Cardiac muscle cell (in vitro differentiated cells and primary cell): ENCODE measurements around the gene TMEM247. TPM values are rescaled to one million over a fixed set of nuclear protein-coding genes. Genes with fewer than 3 reads are reported as not detected.

Experiments
- DNase-seq, 2 donors: peaks; one replicate each; pipeline versions ENCODE4 v3.0.0 to v3.0.0-alpha.2; 2010 to 2017; ENCODE audit warnings: low read depth in 1 of 2, low spot score in 1 of 2
- H3K27ac ChIP-seq: fragments of 200-600 bp; sonication (generic); 2 replicates; pipeline ENCODE4 v1.5.1; 2016
- H3K27me3 ChIP-seq: fragments of 200-600 bp; sonication (generic); 2 replicates; pipeline ENCODE4 v1.6.0; 2016; ENCODE audit warnings: control low read depth
- H3K36me3 ChIP-seq: fragments of 200-600 bp; sonication (generic); 2 replicates; pipeline ENCODE4 v1.5.1; 2016; ENCODE audit warnings: control low read depth
- H3K4me1 ChIP-seq: fragments of 200-600 bp; sonication (generic); 2 replicates; pipeline ENCODE4 v1.8.1; 2017; ENCODE audit warnings: low read depth, mild to moderate bottlenecking, mixed run types
- H3K4me3 ChIP-seq: fragments of 200-600 bp; sonication (generic); 2 replicates; pipeline ENCODE4 v1.5.1; 2016; ENCODE audit warnings: mild to moderate bottlenecking
- H3K9me3 ChIP-seq: fragments of 200-600 bp; sonication (generic); 2 replicates; pipeline ENCODE4 v1.5.1; 2017; ENCODE audit warnings: low read depth, mild to moderate bottlenecking, control low read depth
- polyA plus RNA-seq: library from polyadenylated mRNA; unstranded; fragments of >200 nt; fragmentation: Nextera tagmentation; extraction: Ambion mirVana; gene quantifications from 2 replicates; pipeline ENCODE4 v1.2.1, GENCODE V29; 2016
- total RNA-seq: library from RNA; depleted of rRNA; stranded (reverse); fragments of >200 nt; gene quantifications from 2 replicates; pipeline ENCODE4 v1.2.3, GENCODE V29; 2016
- TF ChIP-seq, protein P1 (sequence below): IDR thresholded peaks from 2 replicates; pipeline ENCODE4 v1.5.1; 2012; ENCODE audit warnings: low read depth, mild to moderate bottlenecking, low read length

The TMEM247 gene
- total and polyA plus RNA-seq, 2 experiments from 2014 or later: not detected

DNA sequence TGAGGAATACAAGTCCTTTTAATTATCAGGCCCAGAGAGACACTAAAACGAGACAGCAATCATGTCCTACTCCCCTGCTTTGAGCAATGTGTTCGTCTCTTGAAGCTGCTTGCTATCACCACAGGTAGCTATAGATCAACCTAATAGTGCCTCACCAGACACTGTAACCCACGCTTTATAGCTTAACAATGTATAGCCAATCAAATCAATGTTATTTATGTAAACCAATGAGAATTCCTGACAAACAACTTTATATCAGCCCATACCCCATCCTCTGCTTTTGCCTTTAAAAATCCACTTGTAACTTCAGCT is 26.1 kb downstream of the TMEM247 start:
- no peak for DNase-seq
- H3K4me3 ChIP-seq: no peak overlapping the region
- peaks cover 2% of the 10 kb centered on the region for H3K4me1 ChIP-seq
- no peaks in the 10 kb centered on the region for H3K36me3 ChIP-seq
- no peaks in the 10 kb centered on the region for H3K27me3 ChIP-seq
- no peaks in the 10 kb centered on the region for H3K9me3 ChIP-seq
- TF ChIP-seq, protein P1, sequence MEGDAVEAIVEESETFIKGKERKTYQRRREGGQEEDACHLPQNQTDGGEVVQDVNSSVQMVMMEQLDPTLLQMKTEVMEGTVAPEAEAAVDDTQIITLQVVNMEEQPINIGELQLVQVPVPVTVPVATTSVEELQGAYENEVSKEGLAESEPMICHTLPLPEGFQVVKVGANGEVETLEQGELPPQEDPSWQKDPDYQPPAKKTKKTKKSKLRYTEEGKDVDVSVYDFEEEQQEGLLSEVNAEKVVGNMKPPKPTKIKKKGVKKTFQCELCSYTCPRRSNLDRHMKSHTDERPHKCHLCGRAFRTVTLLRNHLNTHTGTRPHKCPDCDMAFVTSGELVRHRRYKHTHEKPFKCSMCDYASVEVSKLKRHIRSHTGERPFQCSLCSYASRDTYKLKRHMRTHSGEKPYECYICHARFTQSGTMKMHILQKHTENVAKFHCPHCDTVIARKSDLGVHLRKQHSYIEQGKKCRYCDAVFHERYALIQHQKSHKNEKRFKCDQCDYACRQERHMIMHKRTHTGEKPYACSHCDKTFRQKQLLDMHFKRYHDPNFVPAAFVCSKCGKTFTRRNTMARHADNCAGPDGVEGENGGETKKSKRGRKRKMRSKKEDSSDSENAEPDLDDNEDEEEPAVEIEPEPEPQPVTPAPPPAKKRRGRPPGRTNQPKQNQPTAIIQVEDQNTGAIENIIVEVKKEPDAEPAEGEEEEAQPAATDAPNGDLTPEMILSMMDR: no peak
- H3K27ac ChIP-seq: no peak overlapping the region

- Histone ChIP-seq H3K4me1 (no peaks in the 10 kb centered on the region), H3K9me3 (no peaks in the 10 kb centered on the region), H3K27ac (no peak overlapping the region), H3K27me3 (no peaks in the 10 kb centered on the region), H3K36me3 (no peaks in the 10 kb centered on the region), H3K4me3 (no peak overlapping the region)
- DNase-seq: no peak
- TF ChIP-seq, protein P1: no peak
Observed at GRCh38 chr2:46506131-46506706, 26.9 kb downstream of the TMEM247 start.

DNA sequence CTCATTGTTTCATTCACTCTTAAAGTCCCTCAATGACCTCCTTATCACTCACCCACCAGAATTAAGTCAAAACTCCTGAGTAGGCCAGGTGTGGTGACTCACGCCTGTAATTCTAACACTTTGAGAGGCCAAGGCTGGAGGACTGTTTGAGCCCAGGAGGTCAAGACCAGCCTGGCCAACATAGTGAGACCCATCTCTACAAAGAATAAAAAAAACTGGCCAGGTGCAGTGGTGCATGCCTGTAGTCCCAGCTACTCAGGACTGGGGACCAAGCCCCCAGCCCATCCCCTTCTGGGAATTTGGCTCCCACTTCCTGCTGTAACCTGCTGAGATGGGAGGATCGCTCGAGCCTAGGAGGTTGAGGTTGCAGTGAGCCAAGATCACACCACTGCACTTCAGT is 28.9 kb downstream of the TMEM247 start:
- no peaks in the 10 kb centered on the region for H3K4me1 ChIP-seq
- no peaks in the 10 kb centered on the region for H3K36me3 ChIP-seq
- H3K4me3 ChIP-seq: no peak overlapping the region
- TF ChIP-seq, protein P1: no peak
- no peaks in the 10 kb centered on the region for H3K27me3 ChIP-seq
- no peaks in the 10 kb centered on the region for H3K9me3 ChIP-seq
- no peak overlapping the region for H3K27ac ChIP-seq
- no peak for DNase-seq

GRCh38 chr2:46508759-46509158 is 29.4 kb downstream of the TMEM247 start:
- no peaks in the 10 kb centered on the region for H3K4me1 ChIP-seq
- TF ChIP-seq, protein P1: no peak
- no peaks in the 10 kb centered on the region for H3K36me3 ChIP-seq
- H3K4me3 ChIP-seq: no peak overlapping the region
- H3K9me3 ChIP-seq: no peaks in the 10 kb centered on the region
- H3K27me3 ChIP-seq: no peaks in the 10 kb centered on the region
- no peak overlapping the region for H3K27ac ChIP-seq
- no peak for DNase-seq

DNA sequence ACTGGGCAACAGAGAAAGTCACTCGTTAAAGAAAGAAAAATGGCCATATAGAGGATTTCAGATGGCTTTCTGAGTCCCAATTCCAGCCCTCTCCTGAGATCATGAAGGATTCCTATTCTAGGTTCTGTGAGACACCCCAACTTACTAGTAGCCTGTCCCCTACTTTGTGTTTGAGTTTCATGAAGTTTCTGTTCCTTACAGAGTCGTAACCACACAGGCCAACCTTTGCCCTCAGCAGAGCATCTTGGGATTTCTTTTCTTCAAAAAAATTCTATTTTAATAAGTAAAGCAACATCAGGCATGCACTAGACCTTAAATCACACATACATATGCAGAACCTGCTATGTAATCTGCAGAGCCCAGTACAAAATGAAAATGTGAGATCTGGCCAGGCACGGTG is 30.4 kb downstream of the TMEM247 start:
- Histone ChIP-seq H3K4me1 (no peaks in the 10 kb centered on the region), H3K4me3 (no peak overlapping the region), H3K36me3 (no peaks in the 10 kb centered on the region), H3K9me3 (no peaks in the 10 kb centered on the region), H3K27me3 (no peaks in the 10 kb centered on the region), H3K27ac (no peak overlapping the region)
- TF ChIP-seq, protein P1: no peak
- DNase-seq: no peak
